Endothelial cell (in vitro differentiated cells): ENCODE results near the gene GPC3. TPM values are rescaled to one million over a fixed set of nuclear protein-coding genes. Genes with fewer than 3 reads are reported as not detected.

Experiments used
- DNase-seq: peaks from one replicate; pipeline ENCODE4 v3.0.0; 2021; ENCODE audit warnings: low spot score
- H3K27ac Mint-ChIP-seq: one replicate; pipeline ENCODE4 v1.8.0; 2021; ENCODE audit warnings: mixed read lengths, inconsistent platforms; ENCODE audit not compliant: unreplicated experiment
- H3K27me3 Mint-ChIP-seq: one replicate; pipeline ENCODE4 v1.8.0; 2021; ENCODE audit warnings: mild to moderate bottlenecking, moderate library complexity, mixed read lengths, inconsistent platforms; ENCODE audit not compliant: unreplicated experiment
- H3K36me3 Mint-ChIP-seq: one replicate; pipeline ENCODE4 v1.8.0; 2021; ENCODE audit warnings: mild to moderate bottlenecking, low read depth, mixed read lengths, inconsistent platforms; ENCODE audit not compliant: unreplicated experiment
- H3K4me1 Mint-ChIP-seq: one replicate; pipeline ENCODE4 v1.8.0; 2021; ENCODE audit warnings: mild to moderate bottlenecking, mixed read lengths, inconsistent platforms; ENCODE audit not compliant: unreplicated experiment
- H3K4me3 Mint-ChIP-seq: one replicate; pipeline ENCODE4 v1.8.0; 2021; ENCODE audit warnings: mild to moderate bottlenecking, mixed read lengths, inconsistent platforms; ENCODE audit not compliant: unreplicated experiment
- H3K9me3 Mint-ChIP-seq: one replicate; pipeline ENCODE4 v1.8.0; 2021; ENCODE audit warnings: mixed read lengths, inconsistent platforms; ENCODE audit not compliant: unreplicated experiment
- total RNA-seq: library from RNA; stranded (reverse); fragmentation: NEBNext Ultra II Directional; extraction: Animal tissue kit (Norgen Biotek cat#: 25700); gene quantifications from one replicate; pipeline ENCODE4 v1.2.1, GENCODE V29; 2021; ENCODE audit not compliant: unreplicated experiment
- TF ChIP-seq, protein P1 (sequence below): fragments of 200-600 bp; sonication (generic); IDR thresholded peaks from one replicate; pipeline ENCODE4 v1.5.0; 2021; ENCODE audit warnings: antibody characterized with exemption; ENCODE audit not compliant: unreplicated experiment

Gene GPC3
- total RNA-seq, 1 donor from 2014 or later, result 4.7 TPM

DNA sequence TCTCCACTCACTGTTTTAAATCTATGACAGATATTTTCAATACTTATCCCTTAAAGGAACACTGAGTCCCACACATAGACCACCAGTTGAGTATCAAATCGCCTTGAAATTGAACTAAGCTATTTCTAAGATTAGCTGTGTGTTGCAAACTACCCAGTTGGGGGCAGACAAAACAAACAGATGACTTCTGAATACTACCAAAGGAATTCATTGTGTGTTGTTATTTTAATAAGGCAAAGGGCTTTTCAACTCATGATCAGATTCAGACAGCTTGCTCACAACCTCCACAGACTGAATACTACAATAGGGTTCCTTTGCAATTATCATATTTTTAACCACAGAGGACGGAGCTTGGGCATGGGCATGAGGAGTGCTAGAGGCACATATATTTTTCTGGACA lies 287.1 kb downstream of the GPC3 start:
- H3K27ac Mint-ChIP-seq, result no peak overlapping the region
- no peaks in the 10 kb centered on the region for H3K27me3 Mint-ChIP-seq
- no peaks in the 10 kb centered on the region for H3K36me3 Mint-ChIP-seq
- H3K4me1 Mint-ChIP-seq, result peaks cover 6% of the 10 kb centered on the region
- H3K4me3 Mint-ChIP-seq, result no peak overlapping the region
- no peaks in the 10 kb centered on the region for H3K9me3 Mint-ChIP-seq
- TF ChIP-seq, protein P1, sequence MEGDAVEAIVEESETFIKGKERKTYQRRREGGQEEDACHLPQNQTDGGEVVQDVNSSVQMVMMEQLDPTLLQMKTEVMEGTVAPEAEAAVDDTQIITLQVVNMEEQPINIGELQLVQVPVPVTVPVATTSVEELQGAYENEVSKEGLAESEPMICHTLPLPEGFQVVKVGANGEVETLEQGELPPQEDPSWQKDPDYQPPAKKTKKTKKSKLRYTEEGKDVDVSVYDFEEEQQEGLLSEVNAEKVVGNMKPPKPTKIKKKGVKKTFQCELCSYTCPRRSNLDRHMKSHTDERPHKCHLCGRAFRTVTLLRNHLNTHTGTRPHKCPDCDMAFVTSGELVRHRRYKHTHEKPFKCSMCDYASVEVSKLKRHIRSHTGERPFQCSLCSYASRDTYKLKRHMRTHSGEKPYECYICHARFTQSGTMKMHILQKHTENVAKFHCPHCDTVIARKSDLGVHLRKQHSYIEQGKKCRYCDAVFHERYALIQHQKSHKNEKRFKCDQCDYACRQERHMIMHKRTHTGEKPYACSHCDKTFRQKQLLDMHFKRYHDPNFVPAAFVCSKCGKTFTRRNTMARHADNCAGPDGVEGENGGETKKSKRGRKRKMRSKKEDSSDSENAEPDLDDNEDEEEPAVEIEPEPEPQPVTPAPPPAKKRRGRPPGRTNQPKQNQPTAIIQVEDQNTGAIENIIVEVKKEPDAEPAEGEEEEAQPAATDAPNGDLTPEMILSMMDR, result no peak
- DNase-seq, result no peak

GRCh38 chrX:133697656-133698055 lies 287.7 kb downstream of the GPC3 start:
- Mint-ChIP-seq H3K27me3 (no peaks in the 10 kb centered on the region), H3K27ac (no peak overlapping the region), H3K9me3 (no peaks in the 10 kb centered on the region), H3K36me3 (no peaks in the 10 kb centered on the region), H3K4me3 (no peak overlapping the region), H3K4me1 (peaks cover 6% of the 10 kb centered on the region)
- TF ChIP-seq, protein P1, result no peak
- no peak for DNase-seq

DNA sequence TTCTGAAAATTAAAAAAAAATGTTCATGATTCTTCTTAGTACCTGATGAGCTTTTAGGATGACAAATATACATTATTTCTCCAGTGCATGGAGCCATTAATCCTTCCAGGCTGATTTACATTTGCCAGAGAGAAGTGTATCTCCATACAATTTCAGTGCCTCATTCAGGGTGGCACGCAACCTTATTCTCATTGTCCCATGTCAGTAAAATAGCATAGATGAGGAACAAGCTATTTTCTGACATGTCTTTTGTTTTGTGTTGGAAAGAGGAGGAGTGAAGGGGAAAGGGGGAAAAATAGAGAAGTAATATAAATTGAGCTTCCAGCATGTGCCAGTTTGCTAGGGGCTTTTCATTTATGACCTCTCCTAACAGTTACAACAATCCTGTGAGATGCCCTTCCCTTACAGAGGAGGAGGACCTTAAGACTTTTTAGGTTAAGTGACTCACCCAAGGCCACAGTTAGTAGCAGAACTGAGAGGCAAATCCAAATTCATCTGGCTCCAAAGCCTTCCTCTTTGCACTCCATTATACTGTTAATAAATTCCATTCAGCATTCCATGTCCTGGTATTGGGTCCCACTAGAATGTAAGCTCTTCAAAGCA lies 295.3 kb downstream of the GPC3 start:
- H3K9me3 Mint-ChIP-seq, result no peaks in the 10 kb centered on the region
- H3K27ac Mint-ChIP-seq, result no peak overlapping the region

DNA sequence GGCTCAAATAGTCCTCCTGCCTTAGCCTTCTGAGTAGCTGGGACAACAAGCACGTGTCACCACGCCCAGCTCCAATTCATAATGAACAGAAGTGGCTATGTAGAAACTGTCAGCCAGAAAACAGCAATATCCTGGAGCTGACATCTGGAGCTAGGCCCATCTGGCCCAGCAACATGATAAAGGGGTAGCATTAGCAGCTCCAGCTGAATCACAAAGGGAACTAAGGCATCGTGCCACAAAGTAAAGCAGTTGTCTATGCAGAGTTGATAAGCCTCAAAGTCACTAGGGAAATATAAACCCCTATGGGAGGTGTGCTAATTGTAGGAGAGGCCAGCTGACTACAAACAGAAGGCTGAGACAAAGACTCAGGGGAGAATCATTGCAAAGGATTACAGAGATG lies 299.6 kb downstream of the GPC3 start:
- Mint-ChIP-seq H3K9me3 (no peaks in the 10 kb centered on the region), H3K4me1 (no peaks in the 10 kb centered on the region), H3K4me3 (no peak overlapping the region), H3K36me3 (no peaks in the 10 kb centered on the region), H3K27me3 (peaks cover 2% of the 10 kb centered on the region), H3K27ac (no peak overlapping the region)
- no peak for DNase-seq
- TF ChIP-seq, protein P1, result no peak

More for the DNA sequence above, 295.3 kb downstream of the GPC3 start:
- Mint-ChIP-seq H3K4me1 (no peaks in the 10 kb centered on the region), H3K27me3 (peaks cover 2% of the 10 kb centered on the region), H3K4me3 (no peak overlapping the region), H3K36me3 (no peaks in the 10 kb centered on the region)
- TF ChIP-seq, protein P1, result no peak
- no peak for DNase-seq

DNA sequence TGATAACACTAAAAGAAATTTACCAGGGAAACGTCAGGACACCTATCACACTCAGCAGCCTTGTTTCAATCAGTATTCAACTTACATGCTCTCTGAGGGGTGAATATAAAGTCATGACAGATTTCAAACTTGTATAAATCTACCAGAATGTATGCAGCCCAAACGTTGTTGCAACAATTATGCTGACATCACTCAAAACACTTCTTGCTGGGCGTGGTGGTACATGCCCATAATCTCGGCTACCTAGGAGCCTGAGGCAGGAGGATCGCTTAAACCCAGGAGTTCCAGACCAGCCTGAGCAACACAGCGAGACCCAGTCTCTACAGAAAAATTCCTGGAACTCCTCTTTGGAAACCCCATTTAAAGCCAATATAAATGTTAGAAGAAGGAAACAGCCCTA lies 303.5 kb downstream of the GPC3 start:
- TF ChIP-seq, protein P1, result no peak
- no peak overlapping the region for H3K4me3 Mint-ChIP-seq
- DNase-seq, result no peak
- no peak overlapping the region for H3K27ac Mint-ChIP-seq
- H3K9me3 Mint-ChIP-seq, result no peaks in the 10 kb centered on the region
- peaks cover 3% of the 10 kb centered on the region for H3K27me3 Mint-ChIP-seq
- no peaks in the 10 kb centered on the region for H3K4me1 Mint-ChIP-seq
- H3K36me3 Mint-ChIP-seq, result no peaks in the 10 kb centered on the region
